ENCODE measurements around the gene NYAP2.

DNA sequence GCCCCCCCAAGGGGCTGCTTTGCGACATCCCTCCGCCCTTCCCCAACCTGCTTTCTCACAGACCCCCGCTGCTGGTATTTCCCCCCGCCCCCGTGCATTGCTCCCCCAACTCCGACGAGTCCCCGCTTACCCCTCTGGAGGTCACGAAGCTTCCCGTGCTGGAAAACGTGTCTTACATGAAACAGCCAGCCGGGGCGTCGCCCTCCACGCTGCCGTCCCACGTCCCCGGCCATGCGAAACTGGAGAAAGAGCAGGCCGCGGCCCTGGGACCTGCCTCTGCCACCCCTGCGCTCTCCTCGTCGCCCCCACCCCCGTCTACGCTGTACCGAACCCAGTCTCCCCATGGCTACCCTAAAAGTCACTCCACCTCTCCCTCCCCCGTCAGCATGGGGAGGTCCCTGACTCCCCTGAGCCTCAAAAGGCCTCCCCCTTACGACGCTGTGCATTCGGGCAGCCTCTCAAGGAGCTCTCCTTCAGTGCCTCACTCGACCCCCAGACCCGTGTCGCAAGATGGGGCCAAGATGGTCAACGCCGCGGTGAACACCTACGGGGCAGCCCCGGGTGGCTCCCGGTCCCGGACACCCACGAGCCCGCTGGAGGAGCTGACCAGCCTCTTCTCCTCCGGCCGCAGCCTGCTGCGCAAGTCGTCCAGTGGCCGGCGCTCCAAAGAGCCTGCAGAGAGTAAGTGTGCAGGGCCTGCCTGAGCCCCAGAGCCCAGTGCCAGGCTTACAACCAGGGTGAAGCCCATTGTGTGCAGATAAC lies 183.0 kb downstream of the NYAP2 start:
- TF ChIP-seq, protein P1, sequence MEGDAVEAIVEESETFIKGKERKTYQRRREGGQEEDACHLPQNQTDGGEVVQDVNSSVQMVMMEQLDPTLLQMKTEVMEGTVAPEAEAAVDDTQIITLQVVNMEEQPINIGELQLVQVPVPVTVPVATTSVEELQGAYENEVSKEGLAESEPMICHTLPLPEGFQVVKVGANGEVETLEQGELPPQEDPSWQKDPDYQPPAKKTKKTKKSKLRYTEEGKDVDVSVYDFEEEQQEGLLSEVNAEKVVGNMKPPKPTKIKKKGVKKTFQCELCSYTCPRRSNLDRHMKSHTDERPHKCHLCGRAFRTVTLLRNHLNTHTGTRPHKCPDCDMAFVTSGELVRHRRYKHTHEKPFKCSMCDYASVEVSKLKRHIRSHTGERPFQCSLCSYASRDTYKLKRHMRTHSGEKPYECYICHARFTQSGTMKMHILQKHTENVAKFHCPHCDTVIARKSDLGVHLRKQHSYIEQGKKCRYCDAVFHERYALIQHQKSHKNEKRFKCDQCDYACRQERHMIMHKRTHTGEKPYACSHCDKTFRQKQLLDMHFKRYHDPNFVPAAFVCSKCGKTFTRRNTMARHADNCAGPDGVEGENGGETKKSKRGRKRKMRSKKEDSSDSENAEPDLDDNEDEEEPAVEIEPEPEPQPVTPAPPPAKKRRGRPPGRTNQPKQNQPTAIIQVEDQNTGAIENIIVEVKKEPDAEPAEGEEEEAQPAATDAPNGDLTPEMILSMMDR (IDR thresholded peaks at IDR 0.05; ENCODE audit: insufficient read depth, low read length), result no peak
- TF ChIP-seq POLR2AphosphoS5 (IDR thresholded peaks at IDR 0.05; ENCODE audit: low read depth), result no peak
- TF ChIP-seq GABPA (IDR thresholded peaks at IDR 0.05; ENCODE audit: low read depth), result no peak

Data from HL-60 (cell line).